NCI-H146 (cell line): ENCODE measurements around the gene RPL29.

Source experiments
- DNase-seq: peaks from one replicate; lab custom pipeline; 2025; lab: John Stamatoyannopoulos, UW

RPL29 gene

GRCh38 chr3:51946796-51947195, 48.9 kb downstream of the RPL29 start:
- DNase-seq: no peak

GRCh38 chr3:51945926-51946705, 49.6 kb downstream of the RPL29 start:
- no peak for DNase-seq

- no peak for DNase-seq
Measured at GRCh38 chr3:51945031-51945840, 50.5 kb downstream of the RPL29 start.

- DNase-seq: no peak
Measured at GRCh38 chr3:51944451-51945021, 51.2 kb downstream of the RPL29 start.
